ENCODE data around the gene PSMA6.

- TF ChIP-seq CTCF (IDR thresholded peaks at IDR 0.05) = no peak
- no peak for TF ChIP-seq POLR2A (IDR thresholded peaks at IDR 0.05)
Observed at GRCh38 chr14:35341454-35341750, 49.2 kb downstream of the PSMA6 start.
